Fibroblast of villous mesenchyme (primary cell): ENCODE results near the gene PTPRN2. TPM values are rescaled to one million over a fixed set of nuclear protein-coding genes. Genes with fewer than 3 reads are reported as not detected.

ENCODE experiments used
- DNase-seq: peaks from one replicate; pipeline ENCODE4 v3.0.0-alpha.2; 2010; ENCODE audit warnings: low read depth
- H3K4me3 ChIP-seq: 2 replicates; pipeline ENCODE4 v1.5.1; 2011; ENCODE audit warnings: low read depth, mild to moderate bottlenecking, low read length
- total RNA-seq: library from RNA; depleted of rRNA; stranded (reverse); fragments of >200 nt; gene quantifications from 2 replicates; pipeline ENCODE4 v1.2.3, GENCODE V29; 2012
- TF ChIP-seq, protein P1 (sequence below): IDR thresholded peaks from 2 replicates; pipeline ENCODE4 v1.5.1; 2012; ENCODE audit warnings: low read depth, mild to moderate bottlenecking, low read length; ENCODE audit not compliant: insufficient read depth

PTPRN2 gene
- total RNA-seq, 1 donor = not detected

DNA sequence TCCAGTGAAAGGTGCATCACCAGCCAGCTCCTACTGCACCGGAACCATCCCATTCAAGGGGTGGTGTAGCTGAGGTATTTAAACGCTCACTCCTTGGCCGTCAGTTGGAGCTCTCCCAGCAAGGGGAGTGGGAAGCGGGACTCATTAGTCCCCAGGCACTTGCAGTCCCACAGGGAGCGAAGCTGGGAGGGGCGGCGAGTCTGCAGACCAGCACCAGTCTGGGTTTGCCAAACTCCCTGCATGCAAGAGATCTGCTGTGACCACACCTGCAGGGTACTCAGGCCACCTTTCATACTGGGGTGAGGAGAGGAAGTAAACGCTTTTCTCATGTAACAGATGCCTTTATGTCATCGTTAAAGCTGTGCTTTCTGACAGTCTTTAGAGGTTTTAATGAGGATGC, 187.9 kb downstream of the PTPRN2 start:
- TF ChIP-seq, protein P1, sequence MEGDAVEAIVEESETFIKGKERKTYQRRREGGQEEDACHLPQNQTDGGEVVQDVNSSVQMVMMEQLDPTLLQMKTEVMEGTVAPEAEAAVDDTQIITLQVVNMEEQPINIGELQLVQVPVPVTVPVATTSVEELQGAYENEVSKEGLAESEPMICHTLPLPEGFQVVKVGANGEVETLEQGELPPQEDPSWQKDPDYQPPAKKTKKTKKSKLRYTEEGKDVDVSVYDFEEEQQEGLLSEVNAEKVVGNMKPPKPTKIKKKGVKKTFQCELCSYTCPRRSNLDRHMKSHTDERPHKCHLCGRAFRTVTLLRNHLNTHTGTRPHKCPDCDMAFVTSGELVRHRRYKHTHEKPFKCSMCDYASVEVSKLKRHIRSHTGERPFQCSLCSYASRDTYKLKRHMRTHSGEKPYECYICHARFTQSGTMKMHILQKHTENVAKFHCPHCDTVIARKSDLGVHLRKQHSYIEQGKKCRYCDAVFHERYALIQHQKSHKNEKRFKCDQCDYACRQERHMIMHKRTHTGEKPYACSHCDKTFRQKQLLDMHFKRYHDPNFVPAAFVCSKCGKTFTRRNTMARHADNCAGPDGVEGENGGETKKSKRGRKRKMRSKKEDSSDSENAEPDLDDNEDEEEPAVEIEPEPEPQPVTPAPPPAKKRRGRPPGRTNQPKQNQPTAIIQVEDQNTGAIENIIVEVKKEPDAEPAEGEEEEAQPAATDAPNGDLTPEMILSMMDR = no peak
- no peak overlapping the region for H3K4me3 ChIP-seq
- no peak for DNase-seq

DNA sequence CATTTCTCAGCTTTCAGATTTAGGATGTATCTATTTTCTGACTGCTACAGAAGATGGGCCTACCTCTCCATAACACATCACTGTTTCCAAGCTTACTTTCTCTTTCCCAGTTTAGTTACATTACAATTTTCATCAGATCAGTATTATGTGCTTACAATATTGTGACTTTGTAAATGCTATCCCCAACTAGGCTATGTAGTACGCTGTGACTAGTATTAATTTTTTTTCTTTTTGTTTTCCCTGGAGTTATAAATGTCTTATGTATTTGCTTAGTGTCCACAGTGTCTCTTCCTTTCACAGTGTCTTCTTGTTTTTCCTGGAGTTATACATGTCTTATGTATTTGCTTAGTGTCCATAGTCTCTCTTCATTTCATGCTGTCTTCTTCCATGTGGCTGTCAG, 188.9 kb downstream of the PTPRN2 start:
- no peak for DNase-seq
- H3K4me3 ChIP-seq = no peak overlapping the region
- TF ChIP-seq, protein P1 = no peak

DNA sequence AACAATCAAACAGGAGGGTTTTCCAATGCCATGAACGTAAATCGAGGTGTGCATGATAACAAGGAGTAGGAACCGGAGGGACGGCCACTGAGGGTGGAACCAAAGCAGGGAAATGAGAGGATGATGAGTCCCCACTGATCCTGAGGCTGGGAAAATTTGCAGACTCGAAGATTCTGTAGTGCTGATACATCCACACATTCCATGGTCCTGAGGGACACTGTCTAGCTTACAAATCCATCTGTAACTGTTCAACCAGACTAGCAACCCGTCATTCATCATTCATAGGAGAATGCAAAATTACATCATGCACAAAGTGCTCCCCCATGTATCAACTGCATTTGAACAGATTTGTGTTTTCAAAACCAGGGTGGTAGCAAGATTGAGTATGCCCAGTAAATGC, 189.7 kb downstream of the PTPRN2 start:
- TF ChIP-seq, protein P1 = no peak
- no peak for DNase-seq
- no peak overlapping the region for H3K4me3 ChIP-seq

DNA sequence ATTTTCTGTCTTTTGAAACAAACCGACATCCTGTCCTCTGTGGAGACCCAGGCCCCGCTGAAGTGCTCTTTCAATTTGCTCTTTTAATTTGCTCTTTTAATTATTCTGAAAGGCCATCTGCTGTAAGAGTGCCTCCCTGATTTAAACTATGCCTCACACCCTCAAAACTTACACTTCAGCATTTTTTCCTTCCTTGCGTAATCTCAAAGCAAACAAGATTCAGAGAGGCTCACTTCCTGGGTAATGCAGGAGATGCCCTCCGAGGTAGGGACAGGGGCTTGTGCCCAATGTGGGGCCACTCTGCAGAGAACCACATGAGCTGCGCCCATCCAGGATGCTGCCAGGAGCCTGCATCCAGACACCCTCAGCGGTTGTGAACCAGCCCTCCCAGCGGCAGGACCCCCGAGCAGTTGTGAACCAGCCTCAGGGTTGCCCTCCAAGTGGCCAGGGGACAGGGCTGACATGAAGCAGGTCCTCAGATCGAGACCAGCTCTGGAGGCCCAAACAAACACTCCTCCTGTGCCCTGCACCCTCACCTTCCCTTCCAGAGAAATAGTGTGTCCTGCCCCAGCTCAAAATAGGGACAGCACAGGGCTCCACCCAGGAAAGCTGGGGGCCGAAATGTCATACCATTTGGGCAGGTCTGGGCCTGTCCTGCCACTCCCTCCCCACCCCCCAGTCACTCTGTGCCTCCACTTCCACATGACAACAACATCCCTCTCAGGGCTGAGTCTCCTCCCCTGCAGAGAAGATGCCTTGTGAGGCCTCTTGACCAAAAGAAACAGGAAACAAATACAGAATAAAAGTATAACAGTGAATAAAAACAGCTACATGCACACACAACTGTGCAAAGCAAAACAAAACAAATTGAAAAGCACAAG, 190.4 kb downstream of the PTPRN2 start:
- TF ChIP-seq, protein P1 = no peak
- DNase-seq = no peak
- H3K4me3 ChIP-seq = no peak overlapping the region

DNA sequence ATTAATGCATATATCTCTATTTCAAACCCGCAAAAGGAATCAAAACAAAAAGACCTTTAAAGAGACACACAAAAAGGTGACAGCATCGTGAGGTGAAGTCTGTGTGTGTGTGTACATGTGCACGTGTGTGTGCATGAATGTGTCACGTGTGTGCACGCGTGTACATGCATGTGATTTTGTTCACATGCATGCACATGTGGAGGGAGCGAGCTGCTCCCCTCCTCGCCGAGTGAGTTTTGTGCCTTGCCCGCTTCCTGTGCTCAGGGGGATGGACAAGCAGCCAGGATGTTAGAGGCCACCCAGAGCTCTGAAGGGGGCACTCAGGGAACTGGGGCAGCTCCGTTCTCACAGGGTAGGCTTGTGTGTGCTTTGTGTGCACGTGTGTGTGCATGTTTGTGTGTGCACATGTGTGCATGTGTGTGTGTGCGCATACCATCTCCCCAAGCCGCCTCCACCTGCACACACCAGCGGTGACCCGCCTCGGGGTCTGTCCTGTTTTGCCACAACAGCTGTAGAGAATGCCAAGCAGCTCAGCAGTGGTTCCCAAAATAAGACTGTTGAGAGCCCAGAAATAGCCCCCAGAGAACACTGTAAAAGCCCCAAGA, 191.2 kb downstream of the PTPRN2 start:
- TF ChIP-seq, protein P1 = no peak
- DNase-seq = no peak
- H3K4me3 ChIP-seq = no peak overlapping the region

DNA sequence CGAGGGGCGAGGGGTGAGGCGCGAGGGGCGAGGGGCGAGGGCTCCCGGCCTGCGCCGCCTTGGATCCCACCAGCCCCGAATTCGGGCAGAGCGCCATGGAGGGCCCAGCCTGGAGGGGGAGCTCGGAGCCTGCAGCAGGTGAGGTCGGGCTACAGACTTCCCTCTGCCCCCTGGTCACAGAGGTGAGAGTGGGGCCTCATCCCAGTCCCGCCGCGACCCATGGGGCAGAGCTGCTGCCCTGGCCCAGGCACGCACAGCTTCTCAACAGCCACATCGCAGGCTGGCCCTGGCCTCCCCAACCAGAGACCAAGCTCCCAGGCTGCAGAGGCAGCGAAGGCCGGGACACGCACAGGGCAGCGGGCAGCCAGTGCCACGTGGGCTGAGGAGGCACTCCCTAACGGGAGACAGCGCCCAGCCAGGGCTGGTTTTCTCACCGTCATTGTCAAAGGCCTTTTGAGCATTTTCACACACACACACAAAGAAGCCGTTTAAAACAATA, 191.8 kb downstream of the PTPRN2 start:
- TF ChIP-seq, protein P1 = no peak
- no peak overlapping the region for H3K4me3 ChIP-seq
- no peak for DNase-seq
